ENCODE results near the gene AGBL5.
"Not testable (repeated sequence)": the region's sequence is repeated elsewhere in the genome, so short reads cannot be mapped to it uniquely, and the experiment has no call there.

AGBL5 gene

GRCh38 chr2:27118525-27119329 lies 67.3 kb downstream of the AGBL5 start, which contains the start of gene CGREF1:
CGREF1 (minus strand) TSS chr2:27119128; CDS start chr2:27104366, 14,762 bp downstream.
- no peak for DNase-seq

DNA sequence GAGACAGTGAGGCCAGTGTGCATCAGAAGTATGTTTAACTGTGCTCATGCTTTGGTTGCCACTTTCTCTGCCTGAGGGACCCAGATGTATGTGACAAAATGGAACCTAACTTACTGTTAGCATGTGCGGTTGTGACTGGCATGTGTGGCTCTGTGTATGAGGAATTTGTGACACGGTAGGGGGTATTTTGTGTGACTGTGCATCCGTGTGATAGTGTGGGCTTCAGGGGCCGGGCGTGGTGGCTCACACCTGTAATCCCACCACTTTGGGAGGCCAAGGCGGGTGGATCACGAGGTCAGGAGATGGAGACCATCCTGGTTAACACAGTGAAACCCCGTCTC lies 67.8 kb downstream of the AGBL5 start:
- DNase-seq, result not testable (repeated sequence)

All from fibroblast of skin of scalp (primary cell).